ENCODE measurements around the gene EFR3B.

DNA sequence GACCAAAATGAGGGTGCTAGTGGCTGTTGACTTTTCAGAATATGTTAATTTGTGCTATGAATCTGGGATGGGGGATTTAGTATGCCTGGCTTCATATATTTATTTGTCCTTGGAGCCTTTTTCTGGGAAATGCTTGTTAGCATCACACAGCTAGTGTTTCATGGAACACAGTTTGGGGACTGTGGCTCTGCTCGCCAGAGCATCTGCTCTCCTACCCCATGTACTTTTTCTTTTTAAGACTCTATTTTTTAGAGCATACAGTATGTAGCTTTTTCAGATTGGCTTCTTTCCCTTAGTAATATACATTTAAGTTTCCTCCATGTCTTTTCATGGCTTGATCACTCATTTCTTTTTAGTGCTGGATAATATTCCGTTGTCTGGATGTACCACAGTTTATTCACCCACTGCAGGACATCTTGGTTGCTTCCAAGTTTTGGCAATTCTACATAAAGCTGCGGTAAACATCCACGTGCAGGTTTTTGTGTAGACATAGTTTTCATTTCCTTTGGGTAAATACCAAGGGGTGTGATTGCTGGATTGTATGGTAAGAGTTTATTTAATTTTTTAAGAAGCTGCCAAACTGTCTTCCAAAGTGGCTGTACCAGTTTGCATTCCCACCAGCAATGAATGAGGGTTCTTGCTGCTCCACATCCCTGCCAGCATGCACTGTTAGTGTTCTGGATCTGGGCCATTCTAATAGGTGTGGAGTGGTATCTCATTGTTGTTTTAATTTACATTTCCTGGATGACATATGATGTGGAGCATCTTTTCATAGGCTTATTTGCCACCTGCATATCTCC lies 44.1 kb downstream of the EFR3B start:
- TF ChIP-seq, protein P1, sequence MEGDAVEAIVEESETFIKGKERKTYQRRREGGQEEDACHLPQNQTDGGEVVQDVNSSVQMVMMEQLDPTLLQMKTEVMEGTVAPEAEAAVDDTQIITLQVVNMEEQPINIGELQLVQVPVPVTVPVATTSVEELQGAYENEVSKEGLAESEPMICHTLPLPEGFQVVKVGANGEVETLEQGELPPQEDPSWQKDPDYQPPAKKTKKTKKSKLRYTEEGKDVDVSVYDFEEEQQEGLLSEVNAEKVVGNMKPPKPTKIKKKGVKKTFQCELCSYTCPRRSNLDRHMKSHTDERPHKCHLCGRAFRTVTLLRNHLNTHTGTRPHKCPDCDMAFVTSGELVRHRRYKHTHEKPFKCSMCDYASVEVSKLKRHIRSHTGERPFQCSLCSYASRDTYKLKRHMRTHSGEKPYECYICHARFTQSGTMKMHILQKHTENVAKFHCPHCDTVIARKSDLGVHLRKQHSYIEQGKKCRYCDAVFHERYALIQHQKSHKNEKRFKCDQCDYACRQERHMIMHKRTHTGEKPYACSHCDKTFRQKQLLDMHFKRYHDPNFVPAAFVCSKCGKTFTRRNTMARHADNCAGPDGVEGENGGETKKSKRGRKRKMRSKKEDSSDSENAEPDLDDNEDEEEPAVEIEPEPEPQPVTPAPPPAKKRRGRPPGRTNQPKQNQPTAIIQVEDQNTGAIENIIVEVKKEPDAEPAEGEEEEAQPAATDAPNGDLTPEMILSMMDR (conservative IDR thresholded peaks at IDR 0.05; ENCODE audit: low read length), result no peak
- TF ChIP-seq EZH2phosphoT487 (IDR thresholded peaks at IDR 0.05; ENCODE audit: borderline replicate concordance, low read depth, low read length), result no peak

Data from OCI-LY7 (cell line).